NCI-H2029 (cell line): ENCODE data around the gene RIN3.

ENCODE experiments used
- DNase-seq: peaks from one replicate; lab custom pipeline; 2025; lab: John Stamatoyannopoulos, UW

The RIN3 gene

DNA sequence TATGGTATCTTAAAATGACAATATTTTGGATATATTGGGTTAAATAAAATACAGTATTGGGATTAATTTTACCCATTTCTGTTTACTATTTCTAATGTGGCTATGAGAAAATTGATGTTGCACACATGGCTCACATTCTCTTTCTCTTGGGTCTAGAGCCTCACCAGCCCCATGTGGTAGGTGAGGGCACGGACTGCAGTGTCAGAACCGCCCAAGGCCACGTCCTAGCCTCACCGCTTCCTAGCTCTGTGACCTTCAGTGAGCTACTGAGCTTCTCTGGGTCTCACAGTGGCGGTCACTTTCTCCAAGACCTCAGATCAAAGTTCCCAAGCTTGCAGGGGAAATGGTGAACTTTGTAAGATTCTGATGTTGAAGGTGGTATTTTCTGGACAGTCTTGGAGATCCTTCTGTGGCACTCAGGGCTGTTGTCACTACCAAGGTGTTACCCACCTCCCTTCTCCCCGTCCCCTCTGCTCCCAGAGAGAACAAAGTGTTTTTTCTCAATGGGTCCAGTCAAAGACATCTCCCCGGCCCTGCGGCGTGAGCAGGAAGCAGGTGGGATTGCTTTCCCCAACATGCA, 87.6 kb downstream of the RIN3 start:
- DNase-seq, result no peak

DNA sequence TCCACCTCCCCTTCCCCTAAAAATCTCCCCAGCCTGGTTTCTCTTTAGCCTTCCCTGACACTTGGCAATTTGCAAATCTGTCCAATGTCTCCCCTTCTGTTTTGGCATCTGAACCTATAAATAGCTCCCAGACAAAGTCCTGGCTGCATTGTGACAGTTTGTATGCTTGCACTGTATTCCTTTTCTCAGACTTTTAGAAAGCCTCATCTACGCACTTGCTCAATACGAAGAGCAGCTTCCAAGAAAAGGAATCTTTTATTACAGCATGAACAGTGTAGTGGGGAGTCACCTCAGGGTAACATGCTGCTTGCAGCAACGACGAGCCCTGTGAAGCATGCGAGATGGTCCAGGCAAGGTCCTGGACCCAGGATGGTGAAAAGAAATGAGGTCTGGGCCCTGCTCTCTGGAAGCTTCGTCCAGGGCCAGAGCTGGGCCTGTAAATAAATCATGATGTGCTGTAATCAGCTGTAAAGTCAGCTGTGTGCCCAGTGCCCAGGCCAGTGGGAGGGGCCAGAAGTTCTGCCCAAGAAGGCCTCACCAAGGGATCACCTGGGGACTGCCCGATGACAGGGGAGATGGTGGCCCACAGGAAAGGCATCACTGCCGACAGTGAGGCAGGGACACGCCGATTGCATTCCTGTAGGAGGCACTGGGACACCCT, 88.3 kb downstream of the RIN3 start:
- DNase-seq, result no peak

DNA sequence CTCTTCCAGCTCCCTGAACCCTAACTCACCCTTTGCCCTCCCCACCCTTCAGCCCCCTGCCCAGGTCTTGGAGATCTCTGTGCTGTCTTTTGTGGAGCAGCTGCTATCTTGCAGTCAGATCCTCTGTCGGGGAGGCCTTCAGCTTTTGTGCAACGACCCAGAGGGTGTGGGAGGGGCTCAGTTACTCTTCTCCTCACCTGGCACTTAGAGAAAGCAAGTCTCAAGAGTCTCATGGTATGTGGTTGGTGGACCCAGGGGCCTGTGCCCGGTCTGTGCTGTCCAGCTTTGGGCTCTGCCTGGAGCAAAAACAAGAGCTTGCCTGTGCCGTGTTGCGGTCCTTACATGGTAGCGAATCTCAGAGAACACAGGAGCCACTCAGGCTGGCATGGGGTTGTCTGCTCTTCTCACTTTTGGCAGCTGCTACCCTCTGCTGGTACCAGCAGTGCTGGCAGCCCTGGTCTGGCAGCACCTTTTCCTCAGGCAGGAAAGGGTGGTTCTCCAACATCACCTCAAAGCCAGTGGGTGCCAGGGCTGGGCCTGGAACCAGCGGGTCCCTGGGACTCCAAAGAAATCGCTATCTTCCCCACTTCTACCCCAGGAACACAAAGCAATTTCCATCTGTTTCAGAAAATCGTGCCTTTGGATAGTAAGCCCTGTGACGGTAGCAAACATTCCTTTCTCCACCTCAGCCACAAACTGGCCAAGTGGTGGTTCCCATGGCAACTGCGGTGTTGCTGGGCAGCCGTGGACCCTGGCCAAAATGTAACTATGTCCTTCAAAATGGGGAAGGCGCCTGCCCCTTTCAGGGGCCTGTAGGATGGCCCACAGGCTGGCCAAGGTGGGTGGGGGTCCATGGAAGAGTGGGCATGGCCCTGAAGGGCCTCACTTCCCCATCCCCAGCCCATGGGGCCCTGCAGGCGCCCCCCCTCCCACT, 90.0 kb downstream of the RIN3 start:
- peak; percentile 13 for DNase-seq

DNA sequence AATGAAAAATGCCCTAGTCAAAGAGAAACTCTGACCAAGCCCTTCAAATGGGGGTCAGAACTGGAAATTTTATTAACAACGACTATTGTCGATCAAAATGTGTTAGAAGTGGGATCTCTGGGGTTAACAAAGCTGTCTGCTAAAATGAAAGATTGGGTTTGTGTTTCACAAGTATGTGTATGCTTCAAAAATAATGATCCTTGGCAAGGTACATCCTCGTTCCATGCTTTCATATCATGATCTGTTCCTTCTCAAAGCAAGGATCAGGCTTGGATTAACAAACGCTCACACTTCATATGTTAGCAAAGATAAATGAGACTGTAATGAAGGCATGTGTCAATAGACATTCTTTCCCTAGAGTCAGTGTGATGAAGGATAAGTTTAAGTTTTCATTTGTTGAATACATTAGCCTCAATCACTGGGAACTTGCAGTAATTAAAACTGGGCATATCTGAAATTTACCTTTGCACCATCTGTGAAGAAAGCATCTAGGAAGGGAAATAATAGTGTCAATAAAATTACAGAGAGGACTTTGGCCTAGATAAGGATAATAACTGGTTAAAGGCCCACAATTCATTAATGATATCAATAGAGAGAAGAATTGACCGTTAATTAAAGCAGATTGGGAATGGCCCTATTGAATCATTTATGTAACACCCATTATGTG, 91.8 kb downstream of the RIN3 start:
- no peak for DNase-seq

DNA sequence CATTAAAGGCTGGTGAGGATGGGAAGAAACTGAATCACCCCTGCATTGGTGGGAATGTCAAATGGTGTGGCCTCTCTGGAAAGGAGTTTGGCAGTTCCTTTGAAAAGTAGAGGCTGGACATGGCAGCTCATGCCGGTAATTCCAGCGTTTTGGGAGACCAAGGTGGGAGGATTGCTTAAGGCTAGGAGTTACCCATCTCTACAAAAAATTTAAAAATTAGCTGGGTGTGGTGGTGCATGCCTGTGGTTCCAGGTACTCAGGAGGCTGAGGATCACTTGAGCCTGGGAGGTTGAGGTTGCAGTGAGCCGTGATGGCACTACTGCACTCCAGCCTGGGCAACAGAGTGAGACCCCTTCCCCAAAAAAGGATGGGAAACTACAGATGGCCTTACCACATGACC, 93.7 kb downstream of the RIN3 start:
- DNase-seq, result no peak

DNA sequence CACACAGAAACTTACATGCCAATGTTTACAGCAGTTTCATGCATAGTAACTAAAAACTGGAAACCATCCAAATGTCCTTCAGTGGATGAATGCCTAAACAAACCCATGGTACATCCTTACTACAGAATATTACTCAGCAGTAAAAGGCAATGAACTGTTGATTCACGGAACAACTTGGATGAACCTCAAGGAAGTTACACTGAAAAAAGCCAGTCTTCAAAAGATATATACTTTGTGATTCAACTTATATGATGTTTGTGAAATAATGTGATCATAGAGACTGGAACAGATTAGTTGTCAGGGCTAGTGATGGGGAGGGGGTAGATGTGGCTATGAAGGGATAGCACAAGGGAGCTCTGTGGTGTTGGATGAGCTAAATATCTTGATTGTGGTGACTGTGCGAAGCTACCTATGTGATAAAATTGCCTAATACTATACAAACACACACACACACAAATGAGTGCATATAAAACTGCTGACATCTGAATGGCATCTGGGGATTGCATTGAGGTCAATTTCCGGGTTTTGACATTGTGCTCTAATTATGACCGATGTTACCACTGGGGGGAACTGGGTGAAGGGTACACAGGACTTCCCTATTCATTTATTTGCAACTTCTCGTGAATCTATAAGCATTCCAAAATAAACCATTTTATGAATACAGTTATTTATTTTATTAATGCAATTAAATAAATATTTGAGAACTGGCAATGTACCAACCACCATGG, 94.3 kb downstream of the RIN3 start:
- DNase-seq, result peak; percentile 26

DNA sequence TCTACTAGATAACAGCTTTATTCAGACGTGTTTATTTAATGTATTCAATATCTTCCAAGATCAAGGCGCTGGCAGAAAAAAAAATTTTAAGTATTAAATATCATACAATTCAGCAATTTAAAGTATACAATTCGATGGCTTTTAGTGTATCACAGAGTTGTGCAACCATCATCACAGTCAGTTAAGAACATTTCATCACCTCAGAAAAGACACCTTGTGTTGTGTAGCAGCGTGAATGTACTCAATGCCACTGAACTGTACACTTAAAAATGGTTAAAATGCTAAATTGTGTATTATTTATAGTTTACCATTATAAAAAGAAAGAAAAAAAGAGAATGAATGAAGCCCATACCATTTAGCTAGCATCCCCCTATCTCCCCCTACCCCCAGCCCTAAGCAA, 96.4 kb downstream of the RIN3 start:
- no peak for DNase-seq

DNA sequence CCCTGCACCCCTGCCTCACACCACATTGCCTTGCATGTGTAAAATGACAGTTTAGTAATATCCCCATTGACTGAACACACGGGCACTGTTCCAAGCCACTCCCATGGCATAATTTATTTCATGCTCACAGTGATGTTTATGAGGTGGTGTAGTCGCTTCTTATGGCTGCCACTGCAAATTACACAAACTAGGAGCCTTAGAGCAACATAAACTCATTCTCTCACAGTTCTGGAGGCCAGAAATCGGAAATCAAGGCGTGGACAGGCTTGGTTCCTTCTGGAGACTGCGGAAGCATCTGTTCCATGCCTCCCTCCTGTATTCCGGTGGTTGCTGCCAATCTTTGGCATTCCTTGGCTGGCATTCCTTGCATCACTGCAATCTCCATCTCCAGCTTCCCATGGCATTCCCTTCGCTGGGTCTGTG, 97.3 kb downstream of the RIN3 start:
- DNase-seq, result no peak

DNA sequence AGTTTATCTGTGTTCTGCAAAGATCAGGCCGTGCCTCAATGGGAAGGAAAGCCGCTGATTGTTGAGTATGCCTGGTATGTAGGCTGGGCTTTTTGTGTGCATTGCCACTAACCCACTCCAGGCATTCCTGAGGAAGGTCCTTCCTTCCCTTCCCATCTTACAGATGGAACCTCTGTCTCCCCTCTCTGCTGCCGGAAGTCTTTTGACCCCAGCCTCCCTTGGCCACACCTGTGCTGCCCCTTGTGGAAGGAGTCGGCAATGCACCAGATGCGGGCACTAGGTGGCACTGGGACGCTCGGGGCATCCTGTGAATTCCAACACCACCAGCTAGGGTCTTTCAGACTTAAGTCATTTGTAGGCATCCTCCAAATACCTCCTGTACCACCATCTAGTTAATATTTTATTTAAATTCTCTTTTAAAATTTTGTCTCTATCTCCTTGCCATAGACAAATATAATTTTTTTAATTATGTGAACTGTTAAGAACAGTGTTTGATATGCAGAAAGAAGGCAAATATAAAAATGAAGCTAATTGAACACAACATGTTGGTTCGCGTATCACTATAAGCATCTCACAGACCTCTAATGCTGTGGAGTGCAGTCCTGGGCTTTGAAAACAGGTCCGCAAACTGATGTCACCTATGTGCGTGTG, 99.6 kb downstream of the RIN3 start:
- DNase-seq, result no peak

DNA sequence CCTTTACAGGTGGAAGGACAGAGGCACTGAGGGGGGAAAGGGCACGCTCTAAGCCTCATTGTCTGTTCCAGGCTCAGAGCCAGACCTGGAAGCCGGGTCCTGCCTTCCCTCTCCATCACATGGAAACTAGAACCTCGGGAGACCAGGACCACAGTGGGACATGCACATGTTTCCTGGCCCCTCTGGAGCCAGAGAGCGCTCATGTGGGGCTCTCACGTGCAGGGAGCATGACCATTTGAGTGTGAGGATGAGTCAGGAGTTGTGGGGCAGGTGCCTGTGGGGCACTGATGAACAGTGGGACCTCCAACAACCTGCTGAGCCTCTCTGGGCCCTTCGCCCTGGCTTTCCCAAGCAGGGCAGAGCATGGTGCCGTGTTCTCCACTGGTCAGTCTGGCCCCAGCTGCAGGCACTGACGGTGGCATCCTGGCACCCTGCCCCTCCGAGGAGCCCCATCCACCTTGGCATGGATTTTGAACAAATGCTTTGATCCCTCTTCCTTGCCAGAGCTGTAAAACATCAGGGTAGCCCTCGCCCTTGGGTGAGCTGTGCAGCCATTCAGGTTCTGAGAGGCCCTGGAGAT, 100.2 kb downstream of the RIN3 start:
- no peak for DNase-seq

DNA sequence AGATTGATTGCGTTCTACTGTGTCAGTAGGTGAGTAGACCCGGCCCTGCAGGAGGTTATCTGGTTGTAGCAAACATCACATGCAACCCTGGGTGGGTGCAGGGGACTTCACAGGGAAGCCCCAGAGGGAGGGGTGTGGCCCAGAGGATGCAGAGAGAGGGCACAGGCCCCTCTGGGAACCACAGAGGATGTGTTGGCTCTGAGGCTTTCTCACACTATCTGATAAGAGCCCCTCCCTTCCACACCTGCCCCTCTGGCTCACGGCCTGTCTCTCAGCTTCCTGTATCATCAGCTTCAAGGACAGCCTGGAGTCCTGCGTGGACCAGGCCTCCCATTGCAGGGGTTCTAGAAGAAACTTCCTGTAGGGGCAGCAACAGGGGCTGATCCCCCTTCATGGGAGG, 101.9 kb downstream of the RIN3 start:
- DNase-seq, result no peak

DNA sequence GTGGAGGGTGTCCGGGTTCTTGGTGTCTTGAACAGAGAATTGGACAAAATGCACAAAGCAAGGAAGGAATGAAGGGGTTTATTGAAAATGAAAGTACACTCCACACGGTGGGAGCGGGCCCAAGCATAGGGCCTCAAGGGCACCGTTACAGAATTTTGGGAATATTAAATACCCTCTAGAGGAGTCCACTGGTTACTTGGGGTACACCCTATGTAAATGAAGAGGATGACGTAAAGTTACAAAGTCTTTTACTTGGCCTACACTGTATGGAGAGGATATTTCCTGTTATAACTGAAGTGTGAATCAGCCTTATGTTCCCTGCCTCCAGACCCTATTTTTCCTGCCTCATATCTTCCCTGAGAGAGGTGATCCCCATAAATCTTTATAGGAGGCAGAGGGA, 102.6 kb downstream of the RIN3 start:
- DNase-seq, result no peak

DNA sequence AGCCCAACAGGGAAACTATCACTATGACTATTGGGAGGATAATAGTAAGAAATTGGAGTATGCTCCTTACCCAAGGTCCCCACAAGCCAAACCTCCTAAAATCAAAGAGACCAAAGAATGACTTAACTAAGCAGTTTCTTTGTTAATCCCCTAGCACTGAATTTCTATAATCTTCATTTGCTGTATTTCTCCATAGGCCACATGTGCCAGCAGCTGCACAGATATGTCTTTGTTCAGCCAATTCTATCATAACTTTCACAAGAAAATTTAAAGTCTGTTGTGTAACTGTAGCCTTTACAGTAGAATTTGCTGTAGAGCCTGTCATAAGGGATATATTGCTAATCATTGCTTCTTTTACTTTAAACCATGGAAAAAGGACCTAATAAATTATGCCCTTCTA, 104.0 kb downstream of the RIN3 start:
- no peak for DNase-seq

DNA sequence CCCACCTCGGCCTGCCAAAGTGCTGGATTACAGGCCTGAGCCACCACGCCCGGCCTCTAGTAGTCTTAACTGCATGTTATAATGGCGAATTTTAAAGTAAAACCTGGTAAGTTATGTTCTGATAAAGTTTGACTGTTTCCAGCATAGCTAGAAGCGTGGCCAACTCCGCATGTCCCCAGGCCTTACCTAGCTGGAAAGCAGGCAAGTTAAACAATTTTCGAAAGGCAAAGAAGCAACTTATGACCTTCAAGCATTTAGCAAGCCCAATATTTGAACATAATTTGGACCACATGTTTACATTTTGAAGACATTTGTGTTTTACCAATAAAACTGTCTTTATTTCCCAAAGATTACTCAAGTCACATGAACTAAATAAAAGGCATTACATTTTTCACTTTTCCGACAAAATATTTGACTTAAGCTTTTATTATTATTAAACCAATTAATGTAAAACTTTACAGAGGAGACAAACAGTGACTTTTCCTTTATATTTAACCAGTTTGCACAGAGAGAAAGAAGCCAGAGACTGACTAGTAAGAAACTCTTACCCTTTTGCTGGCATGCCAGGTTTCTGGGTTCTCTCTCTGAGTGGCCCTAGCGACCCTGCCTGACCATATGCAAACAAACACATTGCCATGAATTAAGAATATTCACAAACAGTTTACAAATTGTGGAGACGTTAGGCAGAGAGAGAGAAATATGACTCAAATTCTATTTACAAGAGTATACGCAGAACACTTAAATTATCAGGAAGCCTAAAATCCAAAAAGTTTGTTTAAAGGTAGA, 106.3 kb downstream of the RIN3 start:
- no peak for DNase-seq

DNA sequence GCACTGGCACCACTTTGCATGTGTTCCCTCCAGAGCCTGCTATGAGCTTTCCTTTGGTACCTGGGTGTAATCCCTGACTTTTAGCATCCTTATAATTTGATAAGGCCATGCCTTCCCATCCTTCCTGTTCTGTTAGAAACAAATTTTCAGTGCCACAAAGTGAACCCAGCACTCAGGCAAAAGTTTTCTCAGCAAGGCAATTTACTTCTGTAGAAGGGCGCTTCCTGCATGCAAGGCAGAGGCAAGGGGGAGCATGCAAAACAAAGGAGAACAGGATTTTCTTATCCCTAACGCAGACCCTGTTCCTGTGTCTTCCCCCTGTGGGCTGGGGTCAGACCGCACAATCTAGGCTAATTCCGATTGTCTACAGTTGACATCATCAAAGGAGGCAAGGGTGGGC, 108.7 kb downstream of the RIN3 start:
- no peak for DNase-seq

DNA sequence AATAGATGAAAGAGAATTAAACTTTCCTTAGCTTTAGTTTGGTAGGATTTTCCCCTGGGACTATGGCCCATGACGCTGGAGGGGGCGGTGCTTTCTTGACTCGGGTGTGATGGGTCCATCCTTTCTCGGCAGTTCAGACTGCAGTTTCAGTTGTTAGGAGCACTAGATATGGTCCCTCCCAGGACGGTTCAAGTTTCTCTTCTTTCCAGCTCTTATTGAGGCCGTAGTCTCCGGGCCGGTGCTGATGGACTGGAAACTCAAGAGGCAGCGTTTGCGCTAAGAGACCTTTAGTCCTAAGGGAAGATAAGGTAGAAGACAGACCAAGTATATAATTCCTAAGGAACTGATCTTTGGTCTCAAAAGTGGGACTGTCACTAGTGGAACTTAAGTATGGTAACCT, 111.2 kb downstream of the RIN3 start:
- no peak for DNase-seq

DNA sequence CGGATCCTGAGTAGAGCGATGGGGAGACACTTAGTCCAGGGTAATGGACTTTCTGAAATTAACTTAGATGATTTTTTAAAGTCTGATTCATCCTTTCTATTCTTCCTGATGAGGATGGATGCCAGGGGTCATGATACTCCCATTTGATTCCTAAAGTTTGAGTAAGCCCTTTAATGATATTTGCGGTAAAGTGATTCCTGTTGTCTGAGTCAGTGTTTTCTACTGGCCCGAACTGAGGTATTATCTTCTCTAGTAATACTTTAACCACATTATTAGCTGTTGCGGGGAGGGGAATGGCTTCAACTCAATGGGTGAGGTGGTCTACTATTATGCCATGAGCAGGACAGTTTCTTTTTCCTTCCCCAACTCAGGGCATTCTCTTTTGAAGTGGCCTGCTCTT, 111.6 kb downstream of the RIN3 start:
- DNase-seq, result no peak

DNA sequence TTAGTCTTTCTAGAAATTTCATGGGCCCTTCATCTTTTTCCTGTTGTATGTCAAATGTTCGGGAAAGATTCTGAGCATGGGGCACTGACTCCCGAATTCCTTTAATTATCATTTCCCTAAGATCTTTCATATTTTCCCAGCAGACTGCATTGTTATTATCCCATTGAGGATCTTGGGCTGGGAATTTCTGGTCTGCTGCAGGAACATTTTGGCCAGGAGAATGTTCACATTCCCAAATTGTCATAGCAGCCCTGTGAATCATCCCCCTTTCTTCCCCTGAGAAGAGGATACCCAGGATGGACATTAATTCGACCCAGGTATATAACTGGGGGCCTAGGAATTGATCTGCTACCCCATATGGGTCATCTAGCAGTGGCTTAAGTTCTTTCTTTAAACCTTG, 112.5 kb downstream of the RIN3 start:
- no peak for DNase-seq

DNA sequence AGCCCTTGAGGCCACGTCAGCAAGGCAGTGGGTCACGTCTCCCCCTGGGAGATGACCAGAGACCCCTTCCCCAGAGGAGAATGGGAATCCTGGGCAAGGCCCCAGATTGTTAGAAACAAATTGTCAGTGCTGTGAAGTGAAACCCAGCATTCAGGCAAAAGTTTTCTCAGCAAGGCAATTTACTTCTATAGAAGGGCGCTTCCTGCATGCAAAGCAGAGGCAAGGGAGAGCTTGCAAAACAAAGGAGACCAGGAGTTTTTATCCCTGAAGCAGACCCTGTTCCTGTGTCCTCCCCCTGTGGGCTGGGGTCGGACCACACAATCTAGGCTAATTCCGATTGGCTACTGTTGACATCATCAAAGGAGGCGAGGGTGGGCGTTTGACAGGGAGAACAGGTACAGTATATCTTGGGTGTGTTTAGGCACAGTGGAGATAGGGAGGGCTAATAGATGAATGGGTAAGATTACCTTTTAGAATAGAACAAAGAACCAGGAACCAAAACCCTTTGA, 114.2 kb downstream of the RIN3 start:
- DNase-seq, result no peak

DNA sequence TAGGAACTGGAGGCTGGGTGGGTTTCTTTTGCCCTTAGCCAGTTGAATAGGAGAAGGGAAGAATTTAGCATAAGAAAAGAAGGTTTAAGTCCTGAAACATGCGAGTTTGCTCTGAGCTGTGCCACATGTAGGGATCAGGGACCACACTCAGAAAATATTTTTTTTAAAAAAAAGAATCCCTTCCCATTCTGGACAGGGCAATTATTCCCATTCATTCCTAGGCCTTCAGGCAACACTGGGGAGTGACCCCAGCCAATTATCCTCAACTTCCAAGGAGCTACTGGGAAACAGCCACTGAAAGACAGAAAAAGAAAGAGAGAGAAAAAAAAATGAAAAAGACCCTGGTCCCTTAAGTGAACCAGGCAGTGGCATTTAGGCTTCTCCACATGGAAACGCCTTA, 115.1 kb downstream of the RIN3 start:
- DNase-seq, result no peak
